Measurements from ENCODE around the gene TAF1L.

The TAF1L gene

DNA sequence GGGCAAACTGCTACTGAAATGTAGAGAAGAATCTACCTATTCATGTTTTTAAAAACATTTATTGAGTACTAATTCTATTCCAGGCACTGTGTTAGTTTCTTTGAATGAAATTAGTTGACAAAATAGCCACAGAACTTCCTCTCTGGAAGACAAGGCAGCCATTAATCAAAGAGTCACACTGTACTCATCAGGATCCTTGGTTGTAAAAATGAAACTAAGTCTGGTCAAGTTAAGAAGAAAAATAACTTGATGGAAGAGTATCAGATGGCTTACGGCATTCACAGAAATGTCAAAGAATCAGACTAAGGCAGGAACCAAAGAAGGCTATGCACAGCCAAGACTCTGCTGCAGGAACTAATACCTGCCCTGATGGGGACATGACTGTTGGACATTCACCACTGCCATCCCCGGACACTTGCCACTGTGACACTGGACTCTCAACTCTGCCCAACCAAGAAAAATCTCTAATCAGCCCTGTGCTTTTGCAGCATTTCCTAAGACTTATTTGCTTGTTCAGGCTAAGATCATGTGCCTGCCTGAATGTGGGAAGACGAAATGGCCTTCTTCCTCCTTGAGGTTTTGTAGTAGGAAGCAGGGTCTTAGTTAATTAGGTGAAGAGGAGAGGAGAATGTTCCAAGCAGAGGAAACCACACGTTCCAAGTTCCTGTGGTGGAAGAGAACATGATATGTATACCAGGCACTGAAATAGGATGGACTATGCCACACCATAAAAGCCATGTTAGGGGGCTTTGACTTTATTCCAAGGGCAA lies 39.2 kb downstream of the TAF1L start:
- Histone ChIP-seq H3K9ac (no peak overlapping the region), H3K36me3 (ENCODE audit: insufficient read depth) (no peaks in the 10 kb centered on the region), H3K4me3 (IDR thresholded peaks at IDR 0.05; ENCODE audit: insufficient read depth, low read depth, low read length) (no peak overlapping the region)

GRCh38 chr9:32590898-32591297 lies 44.6 kb downstream of the TAF1L start:
- Histone ChIP-seq H3K9ac (no peak overlapping the region), H3K79me2 (ENCODE audit: insufficient read depth, low read depth) (no peaks in the 10 kb centered on the region), H3K4me3 (IDR thresholded peaks at IDR 0.05; ENCODE audit: insufficient read depth, low read depth, low read length) (no peak overlapping the region), H3K27me3 (ENCODE audit: insufficient read depth, low read depth) (no peaks in the 10 kb centered on the region), H2AFZ (ENCODE audit: low read depth) (no peak overlapping the region), H3K4me1 (ENCODE audit: low read depth, poor library complexity, severe bottlenecking) (no peaks in the 10 kb centered on the region), H3K36me3 (ENCODE audit: insufficient read depth) (no peaks in the 10 kb centered on the region), H3K4me2 (no peak overlapping the region), H3K27ac (no peak overlapping the region), H4K20me1 (ENCODE audit: insufficient read depth) (no peaks in the 10 kb centered on the region)
- TF ChIP-seq, protein P1, sequence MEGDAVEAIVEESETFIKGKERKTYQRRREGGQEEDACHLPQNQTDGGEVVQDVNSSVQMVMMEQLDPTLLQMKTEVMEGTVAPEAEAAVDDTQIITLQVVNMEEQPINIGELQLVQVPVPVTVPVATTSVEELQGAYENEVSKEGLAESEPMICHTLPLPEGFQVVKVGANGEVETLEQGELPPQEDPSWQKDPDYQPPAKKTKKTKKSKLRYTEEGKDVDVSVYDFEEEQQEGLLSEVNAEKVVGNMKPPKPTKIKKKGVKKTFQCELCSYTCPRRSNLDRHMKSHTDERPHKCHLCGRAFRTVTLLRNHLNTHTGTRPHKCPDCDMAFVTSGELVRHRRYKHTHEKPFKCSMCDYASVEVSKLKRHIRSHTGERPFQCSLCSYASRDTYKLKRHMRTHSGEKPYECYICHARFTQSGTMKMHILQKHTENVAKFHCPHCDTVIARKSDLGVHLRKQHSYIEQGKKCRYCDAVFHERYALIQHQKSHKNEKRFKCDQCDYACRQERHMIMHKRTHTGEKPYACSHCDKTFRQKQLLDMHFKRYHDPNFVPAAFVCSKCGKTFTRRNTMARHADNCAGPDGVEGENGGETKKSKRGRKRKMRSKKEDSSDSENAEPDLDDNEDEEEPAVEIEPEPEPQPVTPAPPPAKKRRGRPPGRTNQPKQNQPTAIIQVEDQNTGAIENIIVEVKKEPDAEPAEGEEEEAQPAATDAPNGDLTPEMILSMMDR (conservative IDR thresholded peaks at IDR 0.05; ENCODE audit: low read depth, low read length), result no peak

More for the DNA sequence above, 39.2 kb downstream of the TAF1L start:
- H2AFZ ChIP-seq (ENCODE audit: low read depth), result no peak overlapping the region
- H3K27ac ChIP-seq, result no peak overlapping the region
- H3K4me1 ChIP-seq (ENCODE audit: low read depth, poor library complexity, severe bottlenecking), result no peaks in the 10 kb centered on the region
- no peak overlapping the region for H3K4me2 ChIP-seq
- H4K20me1 ChIP-seq (ENCODE audit: insufficient read depth), result no peaks in the 10 kb centered on the region
- H3K79me2 ChIP-seq (ENCODE audit: insufficient read depth, low read depth), result no peaks in the 10 kb centered on the region
- no peaks in the 10 kb centered on the region for H3K27me3 ChIP-seq (ENCODE audit: insufficient read depth, low read depth)
- TF ChIP-seq, protein P1 (conservative IDR thresholded peaks at IDR 0.05; ENCODE audit: low read depth, low read length), result no peak

DNA sequence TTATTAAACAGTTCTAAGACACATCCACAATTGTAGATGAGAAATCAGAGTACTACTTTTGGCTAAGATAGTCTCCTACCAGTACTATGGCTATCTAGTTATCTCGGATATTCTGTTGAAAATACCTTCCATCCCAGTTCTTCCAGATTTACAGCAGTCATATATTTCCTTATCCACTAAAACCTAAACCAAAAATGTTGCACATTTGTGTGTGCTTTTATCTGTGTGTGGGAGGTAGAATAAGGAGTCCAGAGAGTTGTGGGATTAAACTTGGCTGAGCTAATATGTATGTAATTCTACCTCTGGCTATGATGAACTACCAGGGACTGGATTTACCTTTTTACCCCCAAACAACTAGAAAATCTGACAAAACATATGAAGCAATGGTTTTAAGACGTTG lies 45.0 kb downstream of the TAF1L start:
- H3K79me2 ChIP-seq (ENCODE audit: insufficient read depth, low read depth), result no peaks in the 10 kb centered on the region
- no peak overlapping the region for H3K4me2 ChIP-seq
- H3K27me3 ChIP-seq (ENCODE audit: insufficient read depth, low read depth), result no peaks in the 10 kb centered on the region
- no peaks in the 10 kb centered on the region for H3K4me1 ChIP-seq (ENCODE audit: low read depth, poor library complexity, severe bottlenecking)
- H3K4me3 ChIP-seq (IDR thresholded peaks at IDR 0.05; ENCODE audit: insufficient read depth, low read depth, low read length), result no peak overlapping the region
- no peaks in the 10 kb centered on the region for H4K20me1 ChIP-seq (ENCODE audit: insufficient read depth)
- no peak overlapping the region for H2AFZ ChIP-seq (ENCODE audit: low read depth)
- H3K27ac ChIP-seq, result no peak overlapping the region
- no peaks in the 10 kb centered on the region for H3K36me3 ChIP-seq (ENCODE audit: insufficient read depth)
- TF ChIP-seq, protein P1 (conservative IDR thresholded peaks at IDR 0.05; ENCODE audit: low read depth, low read length), result no peak
- H3K9ac ChIP-seq, result no peak overlapping the region

DNA sequence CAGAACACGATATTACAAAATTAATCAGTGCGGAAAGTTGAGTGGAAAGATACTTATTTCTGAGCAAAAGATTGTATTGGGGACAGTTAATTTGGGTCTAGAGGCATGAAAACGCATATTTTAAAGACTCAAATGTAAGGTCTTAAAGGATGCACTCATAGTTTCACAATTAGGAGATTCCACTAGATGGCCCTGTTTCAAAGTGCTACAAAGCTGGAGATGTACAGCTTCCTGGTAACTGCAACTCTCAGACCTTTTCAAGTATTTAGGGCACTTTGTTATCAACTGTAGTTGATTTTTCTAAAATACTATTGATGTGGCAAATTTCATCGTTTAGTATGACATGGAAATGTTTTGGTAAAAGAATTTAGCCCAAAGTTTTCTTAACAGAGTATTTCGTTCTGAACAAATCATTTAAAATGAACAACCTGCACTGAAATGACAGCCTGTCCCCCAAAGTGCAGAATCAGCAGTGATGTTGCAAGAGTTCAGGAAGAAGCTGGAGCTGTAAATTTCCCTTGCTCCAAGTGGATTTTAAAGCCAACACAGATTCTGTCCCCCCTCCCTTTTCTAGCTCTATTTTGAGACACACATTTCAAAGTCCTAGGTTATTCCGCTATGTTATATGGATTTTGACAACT lies 46.3 kb downstream of the TAF1L start:
- Histone ChIP-seq H3K4me1 (ENCODE audit: low read depth, poor library complexity, severe bottlenecking) (no peaks in the 10 kb centered on the region), H3K79me2 (ENCODE audit: insufficient read depth, low read depth) (no peaks in the 10 kb centered on the region), H2AFZ (ENCODE audit: low read depth) (no peak overlapping the region)

More for the DNA sequence above, 46.3 kb downstream of the TAF1L start:
- H3K4me2 ChIP-seq, result no peak overlapping the region
- H3K27ac ChIP-seq, result no peak overlapping the region
- TF ChIP-seq, protein P1 (conservative IDR thresholded peaks at IDR 0.05; ENCODE audit: low read depth, low read length), result 0 out of 2 replicates have a peak, but pooled peaks have one; percentile 30
- H4K20me1 ChIP-seq (ENCODE audit: insufficient read depth), result no peaks in the 10 kb centered on the region
- no peaks in the 10 kb centered on the region for H3K27me3 ChIP-seq (ENCODE audit: insufficient read depth, low read depth)
- H3K4me3 ChIP-seq (IDR thresholded peaks at IDR 0.05; ENCODE audit: insufficient read depth, low read depth, low read length), result no peak overlapping the region
- no peaks in the 10 kb centered on the region for H3K36me3 ChIP-seq (ENCODE audit: insufficient read depth)
- H3K9ac ChIP-seq, result no peak overlapping the region
